Gastrocnemius medialis (tissue), 4 donors: ENCODE measurements around the gene ZMYM4.

Experiments
- CTCF ChIP-seq, 5 experiments: fragments of 450-650 bp in 3 of 5; fragments of 200-600 bp in 2 of 5; sonication (generic) in 2 of 5; IDR thresholded peaks in 4 of 5; conservative IDR thresholded peaks in 1 of 5; 1 replicate in 4 of 5; 2 replicates in 1 of 5; pipeline ENCODE4 v1.5.1; 2016 to 2019; ENCODE audit warnings: antibody characterized with exemption in 5 of 5, mild to moderate bottlenecking in 3 of 5, moderate library complexity in 3 of 5
- POLR2A ChIP-seq, 2 donors: fragments of 450-650 bp; IDR thresholded peaks; one replicate each; pipeline ENCODE4 v1.6.1; 2017; ENCODE audit warnings: antibody characterized with exemption in 2 of 2, mild to moderate bottlenecking in 2 of 2, moderate library complexity in 2 of 2

- no peak for TF ChIP-seq CTCF (IDR thresholded peaks at IDR 0.05 in 4 of 5, conservative IDR thresholded peaks at IDR 0.05 in 1 of 5)
- TF ChIP-seq POLR2A (IDR thresholded peaks at IDR 0.05) = no peak
These were observed 52.4 kb downstream of the ZMYM4 start for GRCh38 chr1:35320937-35321336.
